Testis (tissue), 3 donors: ENCODE measurements around the gene C1QTNF12. TPM values are rescaled to one million over a fixed set of nuclear protein-coding genes. Genes with fewer than 3 reads are reported as not detected.

Experiments
- DNase-seq: peaks from one replicate; pipeline ENCODE4 v3.0.0-alpha.2; 2019
- H3K27ac ChIP-seq, 2 donors: fragments of 200-600 bp; sonication (generic); one replicate each; pipeline ENCODE4 v1.5.1; 2019
- H3K27me3 ChIP-seq: fragments of 200-600 bp; sonication (generic); one replicate; pipeline ENCODE4 v1.5.1; 2019
- H3K36me3 ChIP-seq: fragments of 200-600 bp; sonication (generic); one replicate; pipeline ENCODE4 v1.5.1; 2017; ENCODE audit warnings: low read depth; ENCODE audit errors: missing control alignments
- H3K4me1 ChIP-seq: fragments of 200-600 bp; sonication (generic); one replicate; pipeline ENCODE4 v1.5.1; 2019
- H3K4me3 ChIP-seq, 2 donors: fragments of 200-600 bp; sonication (generic); one replicate each; pipeline ENCODE4 v1.5.1; 2017 to 2019
- H3K9me3 ChIP-seq: fragments of 200-600 bp; sonication (generic); one replicate; pipeline ENCODE4 v1.5.1; 2017
- POLR2A ChIP-seq: fragments of 450-650 bp; IDR thresholded peaks from one replicate; pipeline ENCODE4 v1.6.1; 2017; ENCODE audit warnings: antibody characterized with exemption, mild to moderate bottlenecking, moderate library complexity
- WGBS, 2 donors: methylation state at CpG; one replicate each; pipeline ENCODE4 v1.1.5; 2018; 5-methylcytosine and 5-hydroxymethylcytosine counted together
- intact Hi-C: fragments of 100-400 bp; cut with DNase I; formaldehyde crosslinking; loops from one replicate; pipeline ENCODE4 v1.15.1; 2023; ENCODE audit warnings: low total_unique reads
- polyA plus RNA-seq: library from polyadenylated mRNA; stranded (reverse); fragments of 350-450 nt; fragmentation: Illumina TruSeq; extraction: RNeasy Lipid Tissue Mini Kit (QIAGEN cat#74804); gene quantifications from one replicate; pipeline ENCODE4 v1.2.3, GENCODE V29; 2014; ENCODE audit warnings: low read depth, low replicate concordance; ENCODE audit not compliant: insufficient read depth
- total RNA-seq, 2 donors: library from RNA; depleted of rRNA; stranded (reverse); fragments of >200 nt; gene quantifications; one replicate each; pipeline ENCODE4 v1.2.3, GENCODE V29; 2016
- TF ChIP-seq, protein P1 (sequence below), 3 experiments: fragments of 450-650 bp in 2 of 3; fragments of 200-600 bp in 1 of 3; sonication (generic) in 1 of 3; IDR thresholded peaks; one replicate each; pipeline ENCODE4 v1.5.1; 2016 to 2019; ENCODE audit warnings: antibody characterized with exemption in 3 of 3, mild to moderate bottlenecking in 2 of 3, moderate library complexity in 1 of 3

The C1QTNF12 gene
- total and polyA plus RNA-seq, 3 donors from 2014 or later, result 2.7 to 7.7 (median 4.7) TPM

GRCh38 chr1:1216770-1217620 lies 29.5 kb downstream of the C1QTNF12 start:
- no peaks in the 10 kb centered on the region for H3K9me3 ChIP-seq
- no peaks in the 10 kb centered on the region for H3K36me3 ChIP-seq
- intact Hi-C loops, result no loop called here
- DNase-seq, result no peak
- TF ChIP-seq, protein P1, sequence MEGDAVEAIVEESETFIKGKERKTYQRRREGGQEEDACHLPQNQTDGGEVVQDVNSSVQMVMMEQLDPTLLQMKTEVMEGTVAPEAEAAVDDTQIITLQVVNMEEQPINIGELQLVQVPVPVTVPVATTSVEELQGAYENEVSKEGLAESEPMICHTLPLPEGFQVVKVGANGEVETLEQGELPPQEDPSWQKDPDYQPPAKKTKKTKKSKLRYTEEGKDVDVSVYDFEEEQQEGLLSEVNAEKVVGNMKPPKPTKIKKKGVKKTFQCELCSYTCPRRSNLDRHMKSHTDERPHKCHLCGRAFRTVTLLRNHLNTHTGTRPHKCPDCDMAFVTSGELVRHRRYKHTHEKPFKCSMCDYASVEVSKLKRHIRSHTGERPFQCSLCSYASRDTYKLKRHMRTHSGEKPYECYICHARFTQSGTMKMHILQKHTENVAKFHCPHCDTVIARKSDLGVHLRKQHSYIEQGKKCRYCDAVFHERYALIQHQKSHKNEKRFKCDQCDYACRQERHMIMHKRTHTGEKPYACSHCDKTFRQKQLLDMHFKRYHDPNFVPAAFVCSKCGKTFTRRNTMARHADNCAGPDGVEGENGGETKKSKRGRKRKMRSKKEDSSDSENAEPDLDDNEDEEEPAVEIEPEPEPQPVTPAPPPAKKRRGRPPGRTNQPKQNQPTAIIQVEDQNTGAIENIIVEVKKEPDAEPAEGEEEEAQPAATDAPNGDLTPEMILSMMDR (IDR thresholded peaks at IDR 0.05), result no peak
- TF ChIP-seq POLR2A, result no peak
- H3K4me3 ChIP-seq, result no peak overlapping the region
- no peaks in the 10 kb centered on the region for H3K27me3 ChIP-seq
- peaks cover 3% of the 10 kb centered on the region for H3K4me1 ChIP-seq
- 94 to 95% methylated on average over 39 to 74 of the region's 74 CpGs for WGBS, 2 donors
- no peak overlapping the region for H3K27ac ChIP-seq

DNA sequence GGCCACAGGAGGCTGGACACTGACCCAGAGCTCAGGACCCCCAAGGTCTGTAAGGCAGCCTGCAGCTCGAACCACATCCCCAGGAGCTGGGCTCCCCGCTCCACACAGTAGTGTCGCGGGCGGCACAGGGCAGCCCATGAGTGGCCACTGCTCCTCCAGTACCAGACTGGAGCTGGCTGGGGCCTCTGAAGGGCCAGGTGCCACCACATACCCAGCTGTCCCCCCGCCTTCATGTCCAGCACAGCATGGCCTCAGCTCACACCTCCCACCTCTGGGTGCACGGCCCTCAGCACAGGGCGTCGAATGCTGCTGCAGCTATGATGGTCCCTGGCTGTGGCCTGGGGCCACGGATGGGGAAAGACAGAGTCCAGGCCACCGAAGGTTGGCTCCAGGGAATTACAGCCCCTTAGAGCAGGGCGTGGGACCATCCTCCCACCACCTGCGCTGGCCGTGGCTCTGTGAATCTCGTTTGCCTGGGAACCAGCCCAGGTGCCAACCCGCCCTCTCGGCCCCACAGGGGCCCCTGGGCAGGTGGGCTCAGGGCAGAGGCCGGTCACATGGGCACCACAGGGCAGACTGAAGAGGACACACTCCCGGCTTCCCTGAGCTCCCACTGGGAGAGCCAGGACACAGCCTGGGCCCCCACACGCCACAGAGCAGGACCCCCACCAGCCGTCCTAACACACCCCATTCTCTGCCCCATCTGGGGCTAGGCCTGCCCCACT lies 30.5 kb downstream of the C1QTNF12 start:
- 91% methylated on average over 8 to 21 of the region's 21 CpGs for WGBS, 2 donors
- no peaks in the 10 kb centered on the region for H3K36me3 ChIP-seq
- H3K9me3 ChIP-seq, result no peaks in the 10 kb centered on the region
- DNase-seq, result no peak
- intact Hi-C loops, result no loop called here
- H3K27me3 ChIP-seq, result no peaks in the 10 kb centered on the region
- no peak overlapping the region for H3K4me3 ChIP-seq
- peaks cover 3% of the 10 kb centered on the region for H3K4me1 ChIP-seq
- H3K27ac ChIP-seq, result no peak overlapping the region
- TF ChIP-seq, protein P1 (IDR thresholded peaks at IDR 0.05), result no peak
- TF ChIP-seq POLR2A, result no peak

- intact Hi-C loops, result no loop called here
- H3K9me3 ChIP-seq, result no peaks in the 10 kb centered on the region
- 63 to 65% methylated on average over 6 to 11 of the region's 11 CpGs for WGBS, 2 donors
- no peaks in the 10 kb centered on the region for H3K27me3 ChIP-seq
- TF ChIP-seq, protein P1 (IDR thresholded peaks at IDR 0.05), result no peak
- TF ChIP-seq POLR2A, result no peak
- peaks cover 3% of the 10 kb centered on the region for H3K4me1 ChIP-seq
- H3K27ac ChIP-seq, result no peak overlapping the region
- DNase-seq, result no peak
- H3K36me3 ChIP-seq, result no peaks in the 10 kb centered on the region
- H3K4me3 ChIP-seq, result no peak overlapping the region
Observed at GRCh38 chr1:1215080-1215676, 31.3 kb downstream of the C1QTNF12 start.

DNA sequence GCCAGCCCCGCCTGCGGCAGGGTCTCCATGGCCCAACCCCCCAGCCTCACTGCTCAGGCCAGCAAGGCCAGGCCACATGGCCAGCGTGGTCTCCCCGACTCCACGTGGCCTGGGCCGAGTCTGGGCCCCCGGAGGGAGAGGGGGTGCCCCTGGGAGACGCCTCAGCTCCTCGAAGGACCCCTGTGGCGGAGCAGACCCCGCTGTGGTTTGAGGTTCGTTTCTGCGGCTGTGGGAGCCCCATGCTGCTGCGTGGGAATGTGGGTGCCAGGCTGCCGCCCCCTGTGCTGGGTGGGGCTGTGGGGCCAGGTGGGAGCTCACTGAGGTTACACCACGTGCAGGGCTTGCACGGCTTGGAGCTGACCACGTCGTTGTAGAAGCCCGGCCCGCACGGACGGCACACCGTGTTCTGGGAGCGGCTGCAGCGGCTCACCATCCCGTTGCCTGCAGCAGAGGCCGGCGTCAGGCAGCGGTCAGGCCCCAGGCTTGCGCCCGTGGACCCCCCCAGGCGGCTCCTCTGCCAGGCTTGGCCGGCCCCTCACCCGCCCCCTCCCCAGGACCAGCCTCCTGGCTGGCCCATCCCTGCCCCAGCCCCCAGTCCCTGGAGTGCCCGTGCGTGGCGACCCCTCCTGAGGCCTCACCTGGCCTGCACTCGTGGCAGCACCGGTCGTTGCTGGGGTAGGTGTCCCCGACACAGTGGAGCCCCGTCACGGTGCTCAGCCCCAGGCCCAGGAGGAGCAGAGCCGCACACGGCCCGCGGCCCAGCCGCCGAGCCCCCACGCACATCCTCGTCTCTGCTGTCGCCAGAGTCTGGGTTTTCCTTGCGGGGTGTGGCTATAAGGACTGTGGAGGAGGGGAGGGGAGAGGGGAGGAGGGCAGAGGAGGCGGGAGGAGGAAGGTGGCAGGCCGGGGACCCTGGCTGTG lies 32.9 kb downstream of the C1QTNF12 start, which contains the start of gene TNFRSF4:
TNFRSF4 (minus strand) TSS at position 809 of the 921 bp plus-strand sequence; CDS start at position 783, 26 bp downstream.
- intact Hi-C loops, result no loop called here
- Histone ChIP-seq H3K27ac (no peak within 1 kb of the TSS), H3K36me3 (no peaks in the 10 kb centered on the region), H3K4me3 (no peak within 1 kb of the TSS), H3K4me1 (peaks cover 3% of the 10 kb centered on the region), H3K27me3 (no peaks in the 10 kb centered on the region), H3K9me3 (no peaks in the 10 kb centered on the region)
- 61 to 85% methylated on average over 10 to 43 of the region's 56 CpGs for WGBS, 2 donors
- no peak for DNase-seq
- TF ChIP-seq POLR2A, result no peak
- TF ChIP-seq, protein P1 (IDR thresholded peaks at IDR 0.05), result no peak
